Activated T-cell treated with anti-CD3 and anti-CD28 coated beads, Interleukin-2, amount 50 U/mL, for 72 hours (primary cell): Measurements from ENCODE around the gene CATSPER1. TPM values are rescaled to one million over a fixed set of nuclear protein-coding genes. Genes with fewer than 3 reads are reported as not detected.
A peak's percentile ranks its signal among the peaks of the same experiment; 100 is the strongest.

Experiments
- ATAC-seq, 2 donors: fragments of 150-1000 bp; cut with Tn5 transposase; replicated peaks in 1 of 2; 2 replicates each; pipeline ENCODE4 v1.10.0; 2021; ENCODE audit warnings: moderate library complexity in 2 of 2, mild to moderate bottlenecking in 1 of 2
- DNase-seq, 2 donors: peaks; one replicate each; pipeline ENCODE4 v3.0.0; 2021 to 2022; ENCODE audit warnings: mixed read lengths in 1 of 2
- H3K27ac Mint-ChIP-seq: one replicate; pipeline ENCODE4 v1.8.0; 2022; ENCODE audit warnings: mild to moderate bottlenecking, moderate library complexity, mixed read lengths
- H3K27me3 Mint-ChIP-seq: one replicate; pipeline ENCODE4 v1.8.0; 2022; ENCODE audit warnings: low read depth, mixed read lengths
- H3K36me3 Mint-ChIP-seq, 2 donors: one replicate each; pipeline ENCODE4 v1.8.0; 2022; ENCODE audit warnings: mixed read lengths in 2 of 2, mild to moderate bottlenecking in 1 of 2; ENCODE audit not compliant: insufficient read depth in 2 of 2
- H3K4me1 Mint-ChIP-seq: one replicate; pipeline ENCODE4 v1.8.0; 2022; ENCODE audit warnings: low read depth, mixed read lengths
- H3K4me3 Mint-ChIP-seq, 2 donors: one replicate each; pipeline ENCODE4 v1.8.0; 2022; ENCODE audit warnings: mild to moderate bottlenecking in 2 of 2, mixed read lengths in 2 of 2, moderate library complexity in 2 of 2
- H3K9me3 Mint-ChIP-seq, 2 donors: one replicate each; pipeline ENCODE4 v1.8.0; 2022; ENCODE audit warnings: mixed read lengths in 2 of 2
- total RNA-seq, 2 donors: library from RNA; stranded (reverse); gene quantifications; one replicate each; pipeline ENCODE4 v1.2.3, GENCODE V29; 2022

CATSPER1 gene
- total RNA-seq, 2 donors from 2014 or later = 0.49 TPM; not detected in 1

GRCh38 chr11:66048547-66049323 lies 22.5 kb upstream of the CATSPER1 start, which contains the start of gene GAL3ST3:
GAL3ST3 (minus strand) TSS chr11:66049161; CDS start chr11:66045415, 3,746 bp downstream.
- no peak for ATAC-seq
- Mint-ChIP-seq H3K4me3 (peak within 1 kb of the TSS; percentile 39 to 59), H3K9me3 (no peaks in the 10 kb centered on the region)

GRCh38 chr11:66047541-66048365 lies 21.5 kb upstream of the CATSPER1 start:
- H3K27me3 Mint-ChIP-seq = peaks cover 17% of the 10 kb centered on the region
- peaks cover 41% of the 10 kb centered on the region for H3K4me1 Mint-ChIP-seq
- no peaks in the 10 kb centered on the region for H3K9me3 Mint-ChIP-seq
- no peak overlapping the region for H3K4me3 Mint-ChIP-seq
- H3K27ac Mint-ChIP-seq = no peak overlapping the region
- ATAC-seq = no peak
- peaks cover 2 to 5% of the 10 kb centered on the region in 2 donors for H3K36me3 Mint-ChIP-seq
- no peak for DNase-seq

More at GRCh38 chr11:66048547-66049323, 22.5 kb upstream of the CATSPER1 start, which contains the start of gene GAL3ST3:
- H3K27me3 Mint-ChIP-seq = peaks cover 17% of the 10 kb centered on the region
- peaks cover 7 to 13% of the 10 kb centered on the region in 2 donors for H3K36me3 Mint-ChIP-seq
- no peak within 1 kb of the TSS for H3K27ac Mint-ChIP-seq
- H3K4me1 Mint-ChIP-seq = peaks cover 50% of the 10 kb centered on the region
- DNase-seq = no peak

- no peaks in the 10 kb centered on the region for H3K36me3 Mint-ChIP-seq
- DNase-seq = no peak
- no peak for ATAC-seq
- no peak overlapping the region for H3K27ac Mint-ChIP-seq
- peaks cover 17% of the 10 kb centered on the region for H3K27me3 Mint-ChIP-seq
- H3K9me3 Mint-ChIP-seq = no peaks in the 10 kb centered on the region
- H3K4me3 Mint-ChIP-seq = no peak overlapping the region
- peaks cover 33% of the 10 kb centered on the region for H3K4me1 Mint-ChIP-seq
These were observed 20.6 kb upstream of the CATSPER1 start for GRCh38 chr11:66046901-66047300.

- Mint-ChIP-seq H3K4me1 (peaks cover 23% of the 10 kb centered on the region), H3K4me3 (peak overlapping the region; percentile 59 to 71), H3K27me3 (peaks cover 17% of the 10 kb centered on the region), H3K9me3 (no peaks in the 10 kb centered on the region), H3K27ac (no peak overlapping the region), H3K36me3 (no peaks in the 10 kb centered on the region)
- DNase-seq = peak; percentile 88 to 90
- peak; percentile 90 to 91 for ATAC-seq
These were observed 18.9 kb upstream of the CATSPER1 start for GRCh38 chr11:66045177-66045639.

- Mint-ChIP-seq H3K4me1 (peaks cover 23% of the 10 kb centered on the region), H3K27me3 (peaks cover 14% of the 10 kb centered on the region), H3K36me3 (no peaks in the 10 kb centered on the region), H3K27ac (no peak overlapping the region), H3K9me3 (no peaks in the 10 kb centered on the region), H3K4me3 (peak overlapping the region; percentile 59 to 71)
- DNase-seq (peak; percentile 33 to 36), ATAC-seq (peak; percentile 78 to 79)
These were observed 18.5 kb upstream of the CATSPER1 start for GRCh38 chr11:66044757-66045156.

GRCh38 chr11:66042996-66043906 lies 17.0 kb upstream of the CATSPER1 start:
- peaks cover 5% of the 10 kb centered on the region for H3K27me3 Mint-ChIP-seq
- DNase-seq (no peak), ATAC-seq (no peak)
- H3K4me3 Mint-ChIP-seq = no peak overlapping the region
- peaks cover 18% of the 10 kb centered on the region for H3K4me1 Mint-ChIP-seq
- no peak overlapping the region for H3K27ac Mint-ChIP-seq
- no peaks in the 10 kb centered on the region for H3K9me3 Mint-ChIP-seq
- H3K36me3 Mint-ChIP-seq = no peaks in the 10 kb centered on the region

- no peaks in the 10 kb centered on the region for H3K9me3 Mint-ChIP-seq
- ATAC-seq = no peak
- H3K4me1 Mint-ChIP-seq = peaks cover 18% of the 10 kb centered on the region
- H3K36me3 Mint-ChIP-seq = no peaks in the 10 kb centered on the region
- no peak overlapping the region for H3K27ac Mint-ChIP-seq
- no peaks in the 10 kb centered on the region for H3K27me3 Mint-ChIP-seq
- DNase-seq = no peak
- no peak overlapping the region for H3K4me3 Mint-ChIP-seq
These were observed 16.1 kb upstream of the CATSPER1 start for GRCh38 chr11:66042227-66042995.

GRCh38 chr11:66039765-66040164 lies 13.5 kb upstream of the CATSPER1 start:
- Mint-ChIP-seq H3K36me3 (no peaks in the 10 kb centered on the region), H3K4me3 (no peak overlapping the region), H3K9me3 (no peaks in the 10 kb centered on the region), H3K27me3 (peaks cover 3% of the 10 kb centered on the region), H3K4me1 (peaks cover 6% of the 10 kb centered on the region), H3K27ac (no peak overlapping the region)
- ATAC-seq (no peak), DNase-seq (no peak)

- no peak for ATAC-seq
- no peak overlapping the region for H3K4me3 Mint-ChIP-seq
These were observed 11.0 kb upstream of the CATSPER1 start for GRCh38 chr11:66037327-66037726.

GRCh38 chr11:66036334-66036710 lies 10.0 kb upstream of the CATSPER1 start:
- ATAC-seq = no peak

More at GRCh38 chr11:66037327-66037726, 11.0 kb upstream of the CATSPER1 start:
- Mint-ChIP-seq H3K9me3 (no peaks in the 10 kb centered on the region), H3K27ac (no peak overlapping the region), H3K27me3 (peaks cover 7% of the 10 kb centered on the region), H3K36me3 (no peaks in the 10 kb centered on the region), H3K4me1 (no peaks in the 10 kb centered on the region)
- no peak for DNase-seq

GRCh38 chr11:66035653-66036333 lies 9.5 kb upstream of the CATSPER1 start:
- peaks cover 7% of the 10 kb centered on the region for H3K27me3 Mint-ChIP-seq

More at GRCh38 chr11:66036334-66036710, 10.0 kb upstream of the CATSPER1 start:
- DNase-seq = no peak
- H3K27me3 Mint-ChIP-seq = peaks cover 7% of the 10 kb centered on the region
- H3K4me3 Mint-ChIP-seq = no peak overlapping the region
- no peak overlapping the region for H3K27ac Mint-ChIP-seq
- H3K36me3 Mint-ChIP-seq = no peaks in the 10 kb centered on the region
- H3K4me1 Mint-ChIP-seq = no peaks in the 10 kb centered on the region
- no peaks in the 10 kb centered on the region for H3K9me3 Mint-ChIP-seq

More at GRCh38 chr11:66035653-66036333, 9.5 kb upstream of the CATSPER1 start:
- H3K27ac Mint-ChIP-seq = no peak overlapping the region
- no peaks in the 10 kb centered on the region for H3K9me3 Mint-ChIP-seq
- DNase-seq (no peak), ATAC-seq (no peak)
- no peak overlapping the region for H3K4me3 Mint-ChIP-seq
- H3K36me3 Mint-ChIP-seq = no peaks in the 10 kb centered on the region
- H3K4me1 Mint-ChIP-seq = no peaks in the 10 kb centered on the region
